ENCODE data around the gene ANK3. TPM values are rescaled to one million over a fixed set of nuclear protein-coding genes. Genes with fewer than 3 reads are reported as not detected.

The ANK3 gene
- total RNA-seq, 1 experiment from 2014 or later = 6.7 TPM

- no peak for TF ChIP-seq CTCF (IDR thresholded peaks at IDR 0.05; ENCODE audit: unreplicated experiment)
- H3K27ac Mint-ChIP-seq (ENCODE audit: low read depth, unreplicated experiment) = no peak overlapping the region
- no peak overlapping the region for H3K4me3 Mint-ChIP-seq (ENCODE audit: unreplicated experiment)
- no peaks in the 10 kb centered on the region for H3K36me3 Mint-ChIP-seq (ENCODE audit: insufficient read depth, unreplicated experiment)
- BruUV-seq (replicated peaks) = no TSS peak
- DNase-seq (ENCODE audit: unreplicated experiment) = no peak
- H3K27me3 Mint-ChIP-seq (ENCODE audit: insufficient read depth, unreplicated experiment) = no peaks in the 10 kb centered on the region
- ChIA-PET CTCF (interaction anchor here (0.5 kb wide), 1 partner anchor 142 kb away, joined by 3 read pairs; no protein-coding TSS in a partner anchor), POLR2A (interaction anchor here (0.7 kb wide), 1 partner anchor 54 kb away, joined by 3 read pairs; no protein-coding TSS in a partner anchor)
- no peaks in the 10 kb centered on the region for H3K9me3 Mint-ChIP-seq (ENCODE audit: unreplicated experiment)
- no peaks in the 10 kb centered on the region for H3K4me1 Mint-ChIP-seq (ENCODE audit: insufficient read depth, unreplicated experiment)
- intact Hi-C loops (cut with micrococcal nuclease) = no loop called here
These were observed 22.7 kb downstream of the ANK3 start for GRCh38 chr10:60367024-60367423.

- Mint-ChIP-seq H3K27me3 (ENCODE audit: insufficient read depth, unreplicated experiment) (no peaks in the 10 kb centered on the region), H3K36me3 (ENCODE audit: insufficient read depth, unreplicated experiment) (no peaks in the 10 kb centered on the region), H3K27ac (ENCODE audit: low read depth, unreplicated experiment) (no peak overlapping the region), H3K9me3 (ENCODE audit: unreplicated experiment) (no peaks in the 10 kb centered on the region), H3K4me3 (ENCODE audit: unreplicated experiment) (no peak overlapping the region), H3K4me1 (ENCODE audit: insufficient read depth, unreplicated experiment) (no peaks in the 10 kb centered on the region)
- intact Hi-C loops (cut with micrococcal nuclease) = no loop called here
- no peak for DNase-seq (ENCODE audit: unreplicated experiment)
- no peak for TF ChIP-seq CTCF (IDR thresholded peaks at IDR 0.05; ENCODE audit: unreplicated experiment)
- BruUV-seq (replicated peaks) = no TSS peak
- POLR2A ChIA-PET = no interaction called here
- CTCF ChIA-PET = interaction anchor here (0.6 to 1.1 kb wide), 2 partner anchors 28 to 1607 kb away, joined by 3 to 4 read pairs; no protein-coding TSS in a partner anchor
These were observed 26.5 kb downstream of the ANK3 start for GRCh38 chr10:60363187-60363586.

- intact Hi-C loops (cut with micrococcal nuclease) = no loop called here
- H3K4me1 Mint-ChIP-seq (ENCODE audit: insufficient read depth, unreplicated experiment) = no peaks in the 10 kb centered on the region
- H3K9me3 Mint-ChIP-seq (ENCODE audit: unreplicated experiment) = no peaks in the 10 kb centered on the region
- no peaks in the 10 kb centered on the region for H3K36me3 Mint-ChIP-seq (ENCODE audit: insufficient read depth, unreplicated experiment)
- no peak for DNase-seq (ENCODE audit: unreplicated experiment)
- TF ChIP-seq CTCF (IDR thresholded peaks at IDR 0.05; ENCODE audit: unreplicated experiment) = no peak
- H3K27ac Mint-ChIP-seq (ENCODE audit: low read depth, unreplicated experiment) = no peak overlapping the region
- no TSS peak for BruUV-seq (replicated peaks)
- no peaks in the 10 kb centered on the region for H3K27me3 Mint-ChIP-seq (ENCODE audit: insufficient read depth, unreplicated experiment)
- H3K4me3 Mint-ChIP-seq (ENCODE audit: unreplicated experiment) = no peak overlapping the region
- POLR2A ChIA-PET = no interaction called here
- CTCF ChIA-PET = interaction anchor here (0.6 to 1.1 kb wide), 3 partner anchors 14 to 1608 kb away, joined by 3 to 4 read pairs (median 3); no protein-coding TSS in a partner anchor
These were observed 27.2 kb downstream of the ANK3 start for GRCh38 chr10:60362461-60362860.

GRCh38 chr10:60359066-60359465 lies 30.6 kb downstream of the ANK3 start:
- TF ChIP-seq CTCF (IDR thresholded peaks at IDR 0.05; ENCODE audit: unreplicated experiment) = no peak
- CTCF ChIA-PET = interaction anchor here (0.6 to 1.8 kb wide), 3 partner anchors 23 to 184 kb away, joined by 3 to 6 read pairs (median 4); no protein-coding TSS in a partner anchor
- Mint-ChIP-seq H3K4me1 (ENCODE audit: insufficient read depth, unreplicated experiment) (no peaks in the 10 kb centered on the region), H3K9me3 (ENCODE audit: unreplicated experiment) (no peaks in the 10 kb centered on the region), H3K27me3 (ENCODE audit: insufficient read depth, unreplicated experiment) (no peaks in the 10 kb centered on the region), H3K36me3 (ENCODE audit: insufficient read depth, unreplicated experiment) (no peaks in the 10 kb centered on the region), H3K4me3 (ENCODE audit: unreplicated experiment) (no peak overlapping the region), H3K27ac (ENCODE audit: low read depth, unreplicated experiment) (no peak overlapping the region)
- POLR2A ChIA-PET = no interaction called here
- no TSS peak for BruUV-seq (replicated peaks)
- DNase-seq (ENCODE audit: unreplicated experiment) = no peak
- intact Hi-C loops (cut with micrococcal nuclease) = no loop called here

Data from MCF 10A (cell line).